Trophoblast cell (in vitro differentiated cells and primary cell): ENCODE results near the gene CGB1.
A peak's percentile ranks its signal among the peaks of the same experiment; 100 is the strongest.

Experiments used
- DNase-seq, 2 donors: peaks; one replicate each; pipeline ENCODE4 v3.0.0-alpha.2; 2016
- H2AFZ ChIP-seq: 2 replicates; pipeline ENCODE4 v1.6.1; 2013; ENCODE audit warnings: low read length, moderate library complexity, mild to moderate bottlenecking; ENCODE audit not compliant: insufficient read depth, poor library complexity
- H2AK5ac ChIP-seq: 2 replicates; pipeline ENCODE4 v1.6.1; 2013; ENCODE audit warnings: mild to moderate bottlenecking, low read length
- H2BK120ac ChIP-seq: 2 replicates; pipeline ENCODE4 v1.6.1; 2013; ENCODE audit warnings: low read length, mild to moderate bottlenecking, moderate library complexity; ENCODE audit not compliant: insufficient read depth, poor library complexity
- H2BK12ac ChIP-seq: 2 replicates; pipeline ENCODE4 v1.6.1; 2013; ENCODE audit warnings: mild to moderate bottlenecking, low read length, moderate library complexity
- H2BK5ac ChIP-seq: 2 replicates; pipeline ENCODE4 v1.6.1; 2013; ENCODE audit warnings: low read length, low read depth, moderate library complexity, mild to moderate bottlenecking; ENCODE audit not compliant: poor library complexity
- H3K14ac ChIP-seq: 2 replicates; pipeline ENCODE4 v1.6.1; 2013; ENCODE audit warnings: mild to moderate bottlenecking, low read length
- H3K18ac ChIP-seq: 2 replicates; pipeline ENCODE4 v1.6.1; 2013; ENCODE audit warnings: mild to moderate bottlenecking, low read length
- H3K23ac ChIP-seq: 2 replicates; pipeline ENCODE4 v1.6.1; 2013; ENCODE audit warnings: low read length
- H3K27ac ChIP-seq: 2 replicates; pipeline ENCODE4 v1.5.1; 2013; ENCODE audit warnings: low read depth, mild to moderate bottlenecking, inconsistent platforms, low read length, moderate library complexity
- H3K27me3 ChIP-seq: 2 replicates; pipeline ENCODE4 v1.6.1; 2013; ENCODE audit warnings: inconsistent platforms, mild to moderate bottlenecking, low read length, moderate library complexity; ENCODE audit not compliant: insufficient read depth
- H3K36me3 ChIP-seq, 2 experiments: 1 replicate in 1 of 2; 2 replicates in 1 of 2; pipeline ENCODE4 v1.6.1; 2013; ENCODE audit warnings: low read length in 2 of 2, mild to moderate bottlenecking in 2 of 2, moderate library complexity in 1 of 2; ENCODE audit not compliant: insufficient read depth in 2 of 2, control insufficient read depth in 1 of 2
- H3K4ac ChIP-seq: 2 replicates; pipeline ENCODE4 v1.6.1; 2013; ENCODE audit warnings: low read depth, mild to moderate bottlenecking, low read length, moderate library complexity
- H3K4me1 ChIP-seq, 2 experiments: 1 replicate in 1 of 2; 2 replicates in 1 of 2; pipeline ENCODE4 v1.6.1; 2013; ENCODE audit warnings: low read length in 2 of 2, mild to moderate bottlenecking in 2 of 2, moderate library complexity in 1 of 2; ENCODE audit not compliant: insufficient read depth in 2 of 2, control insufficient read depth in 1 of 2
- H3K4me2 ChIP-seq: 2 replicates; pipeline ENCODE4 v1.6.1; 2013; ENCODE audit warnings: inconsistent platforms, mild to moderate bottlenecking, low read length, moderate library complexity
- H3K4me3 ChIP-seq: 2 replicates; pipeline ENCODE4 v1.5.1; 2013; ENCODE audit warnings: mild to moderate bottlenecking, low read depth, low read length, inconsistent platforms
- H3K79me1 ChIP-seq: one replicate; pipeline ENCODE4 v1.6.1; 2013; ENCODE audit warnings: low read length
- H3K79me2 ChIP-seq: 2 replicates; pipeline ENCODE4 v1.6.1; 2013; ENCODE audit warnings: low read length, mild to moderate bottlenecking; ENCODE audit not compliant: control insufficient read depth, insufficient read depth, poor library complexity
- H3K9ac ChIP-seq: 2 replicates; pipeline ENCODE4 v1.6.1; 2013; ENCODE audit warnings: mild to moderate bottlenecking, low read length
- H3K9me3 ChIP-seq: 2 replicates; pipeline ENCODE4 v1.6.1; 2013; ENCODE audit warnings: low read depth, mild to moderate bottlenecking, control low read depth, inconsistent platforms, low read length; ENCODE audit not compliant: insufficient read depth
- H4K12ac ChIP-seq: 2 replicates; pipeline ENCODE4 v1.6.1; 2013; ENCODE audit warnings: low read depth, mild to moderate bottlenecking, low read length, moderate library complexity
- H4K8ac ChIP-seq: 2 replicates; pipeline ENCODE4 v1.6.1; 2013; ENCODE audit warnings: low read depth, mild to moderate bottlenecking, low read length, moderate library complexity
- H4K91ac ChIP-seq: one replicate; pipeline ENCODE4 v1.6.1; 2013; ENCODE audit warnings: low read depth, mild to moderate bottlenecking, low read length, moderate library complexity
- WGBS: extraction: QIAGEN DNeasy Blood & Tissue Kit; methylation state at CpG from one replicate; pipeline ENCODE4 v1.1.7; 2013; ENCODE audit warnings: missing lambda C conversion rate; ENCODE audit not compliant: insufficient read length, insufficient coverage; ENCODE audit errors: extremely low coverage; 5-methylcytosine and 5-hydroxymethylcytosine counted together

The CGB1 gene

DNA sequence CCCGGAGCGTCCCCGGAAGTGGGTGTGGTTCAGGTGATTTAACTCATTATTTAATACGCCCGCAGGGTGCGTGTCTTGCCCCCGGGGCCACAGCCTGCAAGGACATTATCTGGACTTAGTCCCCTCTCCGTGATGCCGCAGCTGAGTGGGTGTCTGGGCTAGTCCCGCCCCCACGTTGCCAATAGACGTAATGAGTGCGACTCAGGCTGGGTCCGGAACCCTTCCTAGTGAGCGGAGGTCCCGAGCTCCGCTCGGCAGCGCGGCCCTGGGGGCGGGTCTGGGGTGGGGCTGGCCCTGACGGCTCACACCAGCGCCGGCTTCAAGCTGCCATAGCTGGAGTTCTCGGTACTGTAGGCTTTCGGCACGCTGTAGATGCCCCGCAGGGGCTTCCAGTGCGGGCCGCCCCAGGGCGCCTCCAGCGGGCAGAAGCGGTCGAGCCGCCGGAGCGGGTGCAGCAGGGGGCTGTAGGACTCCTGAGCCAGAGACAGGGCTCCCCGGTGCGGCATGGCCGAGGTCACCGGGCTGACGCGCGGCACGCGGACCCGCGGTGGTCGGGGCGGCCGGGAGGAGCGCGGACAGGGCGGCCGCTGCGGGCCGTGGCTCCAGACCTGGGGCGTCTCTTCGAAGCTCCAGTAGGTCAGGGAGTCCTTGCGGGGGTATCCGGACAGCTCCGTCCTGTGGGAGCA lies 18.9 kb downstream of the CGB1 start:
- Histone ChIP-seq H3K4ac (no peak overlapping the region), H2BK5ac (no peak overlapping the region), H3K79me2 (no peaks in the 10 kb centered on the region), H2AK5ac (no peak overlapping the region), H3K27me3 (peaks cover 7% of the 10 kb centered on the region), H4K8ac (peak overlapping the region; percentile 65), H3K79me1 (peaks cover 10% of the 10 kb centered on the region), H3K4me3 (peak overlapping the region; percentile 35), H4K91ac (peak overlapping the region; percentile 52), H3K9ac (no peak overlapping the region), H3K4me2 (peak overlapping the region; percentile 61), H2BK120ac (no peak overlapping the region), H2AFZ (peak overlapping the region; percentile 52), H3K4me1 (peaks cover 5 to 11% of the 10 kb centered on the region in 2 experiments), H4K12ac (peak overlapping the region; percentile 46), H3K23ac (no peak overlapping the region), H3K36me3 (peaks cover 23 to 24% of the 10 kb centered on the region in 2 experiments), H3K18ac (no peak overlapping the region), H3K27ac (no peak overlapping the region), H3K9me3 (peaks cover 1% of the 10 kb centered on the region), H2BK12ac (no peak overlapping the region), H3K14ac (no peak overlapping the region)
- DNase-seq = peak; percentile 60 to 79
- no CpG with 5 or more reads among the region's 62 CpGs for WGBS

- no peak within 1 kb of the TSS for H4K12ac ChIP-seq
- H3K14ac ChIP-seq = no peak within 1 kb of the TSS
- no peak within 1 kb of the TSS for H3K4ac ChIP-seq
- H3K9me3 ChIP-seq = peaks cover 1% of the 10 kb centered on the region
- H3K4me1 ChIP-seq = peaks cover 5 to 11% of the 10 kb centered on the region in 2 experiments
- H2AK5ac ChIP-seq = no peak within 1 kb of the TSS
- no peak within 1 kb of the TSS for H3K18ac ChIP-seq
- H3K79me1 ChIP-seq = peaks cover 10% of the 10 kb centered on the region
- H3K9ac ChIP-seq = no peak within 1 kb of the TSS
- no peak within 1 kb of the TSS for H3K23ac ChIP-seq
- peaks cover 25 to 30% of the 10 kb centered on the region in 2 experiments for H3K36me3 ChIP-seq
- no peak within 1 kb of the TSS for H2BK5ac ChIP-seq
- no peak within 1 kb of the TSS for H3K27ac ChIP-seq
- peak within 1 kb of the TSS; percentile 35 for H3K4me3 ChIP-seq
- WGBS = no CpG with 5 or more reads among the region's 17 CpGs
- H2BK12ac ChIP-seq = no peak within 1 kb of the TSS
- H3K27me3 ChIP-seq = peaks cover 7% of the 10 kb centered on the region
- H2AFZ ChIP-seq = peak within 1 kb of the TSS; percentile 52
- H4K8ac ChIP-seq = no peak within 1 kb of the TSS
- H4K91ac ChIP-seq = peak within 1 kb of the TSS; percentile 57
- H2BK120ac ChIP-seq = no peak within 1 kb of the TSS
- H3K79me2 ChIP-seq = no peaks in the 10 kb centered on the region
- DNase-seq = no peak
- peak within 1 kb of the TSS; percentile 61 for H3K4me2 ChIP-seq
Observed at GRCh38 chr19:49017041-49017665, 19.5 kb downstream of the CGB1 start, which contains the start of gene LHB. TSS of gene LHB (minus strand) at chr19:49017091. CDS start at chr19:49017081, 10 bp downstream.

- WGBS = no CpG with 5 or more reads among the region's 29 CpGs
- Histone ChIP-seq H3K4me1 (peaks cover 5 to 11% of the 10 kb centered on the region in 2 experiments), H3K14ac (no peak overlapping the region), H3K18ac (no peak overlapping the region), H2AFZ (no peak overlapping the region), H3K9me3 (peaks cover 4% of the 10 kb centered on the region), H2BK120ac (no peak overlapping the region), H3K9ac (no peak overlapping the region), H3K4me2 (no peak overlapping the region), H3K27me3 (peaks cover 7% of the 10 kb centered on the region), H3K79me1 (peaks cover 12% of the 10 kb centered on the region), H2AK5ac (no peak overlapping the region), H3K79me2 (no peaks in the 10 kb centered on the region), H3K23ac (no peak overlapping the region), H2BK5ac (no peak overlapping the region), H4K12ac (no peak overlapping the region), H3K4ac (no peak overlapping the region), H3K36me3 (peaks cover 33 to 39% of the 10 kb centered on the region in 2 experiments), H3K27ac (no peak overlapping the region), H4K8ac (no peak overlapping the region), H4K91ac (no peak overlapping the region), H2BK12ac (no peak overlapping the region), H3K4me3 (no peak overlapping the region)
- no peak for DNase-seq
Observed at GRCh38 chr19:49016067-49016839, 20.4 kb downstream of the CGB1 start.

DNA sequence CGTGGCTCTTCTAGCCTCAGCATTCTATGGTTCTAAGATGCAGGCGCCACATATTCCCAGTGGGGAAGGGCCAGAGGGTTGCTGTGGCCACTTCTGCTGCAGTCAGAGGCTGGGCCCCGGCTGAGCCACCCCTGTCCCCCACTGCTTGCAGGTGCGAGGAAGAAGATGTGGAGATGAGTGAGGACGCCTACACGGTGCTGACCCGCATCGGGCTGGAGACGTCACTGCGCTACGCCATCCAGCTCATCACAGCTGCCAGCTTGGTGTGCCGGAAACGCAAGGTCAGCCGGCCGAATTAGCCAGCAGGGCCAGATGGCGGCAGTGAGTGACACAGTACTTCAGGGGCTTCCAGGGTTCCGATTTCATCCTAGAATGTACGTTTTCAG lies 21.8 kb downstream of the CGB1 start:
- Histone ChIP-seq H3K27me3 (peaks cover 7% of the 10 kb centered on the region), H4K91ac (peak overlapping the region; percentile 81), H3K4me1 (peaks cover 5 to 11% of the 10 kb centered on the region in 2 experiments), H2AK5ac (peak overlapping the region; percentile 44), H3K23ac (no peak overlapping the region), H3K4me2 (no peak overlapping the region), H2AFZ (no peak overlapping the region), H3K9me3 (peaks cover 3% of the 10 kb centered on the region), H4K8ac (no peak overlapping the region), H3K4me3 (no peak overlapping the region), H2BK5ac (no peak overlapping the region), H4K12ac (no peak overlapping the region), H3K27ac (no peak overlapping the region), H2BK12ac (no peak overlapping the region), H3K14ac (peak overlapping the region; percentile 21), H3K79me1 (peaks cover 12% of the 10 kb centered on the region), H3K4ac (no peak overlapping the region), H3K36me3 (peaks cover 45 to 50% of the 10 kb centered on the region in 2 experiments), H3K79me2 (no peaks in the 10 kb centered on the region), H3K18ac (peak overlapping the region; percentile 12), H3K9ac (no peak overlapping the region), H2BK120ac (peak overlapping the region; percentile 4)
- no peak for DNase-seq
- no CpG with 5 or more reads among the region's 18 CpGs for WGBS
